HG02852 (cell line): Measurements from ENCODE around the gene PRICKLE2.
"Not testable (repeated sequence)": the region's sequence is repeated elsewhere in the genome, so short reads cannot be mapped to it uniquely, and the experiment has no call there.

ENCODE experiments used
- ATAC-seq: cut with Tn5 transposase; IDR thresholded peaks from one replicate; pipeline ENCODE4 v1.9.1; 2021; ENCODE audit warnings: mild to moderate bottlenecking, moderate library complexity; ENCODE audit not compliant: unreplicated experiment

PRICKLE2 gene

DNA sequence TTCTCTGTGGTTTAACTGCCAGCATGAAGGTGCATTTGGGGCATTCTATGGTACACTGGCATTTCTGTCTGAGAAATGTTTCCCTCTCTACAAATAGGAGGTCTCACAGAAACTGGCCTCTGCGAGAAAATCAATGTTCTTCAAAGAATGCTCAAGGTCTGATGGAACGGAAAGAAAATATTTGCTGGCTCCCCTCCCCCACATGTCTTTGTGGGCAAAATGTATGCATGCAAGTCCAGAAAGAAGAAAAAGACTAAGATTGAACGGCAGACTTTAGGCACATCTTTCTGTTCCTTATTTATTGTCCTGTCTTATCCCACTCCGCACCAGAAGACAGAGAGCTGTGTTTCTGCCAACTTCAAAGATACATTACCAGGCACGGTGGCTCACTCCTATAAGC lies 118.1 kb downstream of the PRICKLE2 start:
- ATAC-seq = no peak

DNA sequence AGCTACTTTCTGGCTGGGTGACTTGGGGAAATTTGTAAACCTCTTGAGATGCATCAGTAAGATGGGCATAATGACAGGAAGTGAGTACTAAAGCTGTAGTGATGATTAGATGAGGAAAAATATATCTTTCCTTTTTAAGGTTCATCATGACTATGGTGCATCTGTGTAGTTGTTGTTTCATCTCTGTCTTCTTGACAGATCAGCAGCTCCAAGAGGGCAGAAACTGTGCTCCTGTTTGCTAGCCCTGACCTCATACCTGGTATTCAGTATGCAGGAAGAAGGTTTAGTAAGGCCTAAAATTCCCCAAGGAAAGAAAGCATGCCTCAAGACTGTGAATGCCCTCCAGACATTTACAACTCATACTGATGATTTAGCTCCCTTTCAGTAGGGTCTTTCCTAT lies 119.5 kb downstream of the PRICKLE2 start:
- ATAC-seq = no peak

DNA sequence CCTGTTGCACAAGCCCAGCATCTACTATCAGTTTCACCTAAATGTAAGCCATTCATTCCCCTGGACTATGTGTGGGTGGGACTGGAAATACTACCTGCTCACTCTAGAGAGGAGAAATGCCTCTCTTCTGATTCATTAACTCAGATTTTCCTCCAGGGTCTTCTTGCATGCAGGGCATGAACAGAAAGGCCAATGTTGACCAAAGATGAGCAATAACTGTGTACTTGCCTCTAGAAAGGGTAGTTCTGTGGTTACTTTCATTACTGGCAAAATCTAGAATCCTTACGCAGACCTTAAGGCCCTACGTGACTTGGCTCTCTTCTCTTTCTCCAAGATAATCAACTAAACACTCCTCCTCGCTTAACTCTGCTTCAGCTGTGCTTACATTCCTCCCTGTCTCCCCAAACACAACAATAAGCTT lies 120.6 kb downstream of the PRICKLE2 start:
- ATAC-seq = peak; percentile 52

DNA sequence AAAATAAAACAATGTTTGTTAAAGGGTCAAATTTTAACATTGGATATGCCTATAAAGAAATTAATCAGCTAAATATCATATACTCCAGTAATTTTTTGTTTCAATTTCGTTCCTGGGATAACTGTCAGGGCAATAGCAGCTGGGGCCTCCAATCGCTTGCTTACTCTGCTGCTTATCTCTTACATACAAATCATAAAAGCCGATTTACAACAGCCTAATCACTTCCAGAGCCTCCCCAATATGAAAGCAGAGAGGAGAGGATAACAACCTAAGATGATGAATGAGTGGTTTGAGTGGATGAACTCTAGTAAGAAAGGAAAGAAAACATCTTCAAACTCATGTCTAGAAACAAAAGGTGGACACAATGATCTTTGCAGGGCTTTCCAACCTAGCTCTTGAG lies 121.3 kb downstream of the PRICKLE2 start:
- no peak for ATAC-seq

DNA sequence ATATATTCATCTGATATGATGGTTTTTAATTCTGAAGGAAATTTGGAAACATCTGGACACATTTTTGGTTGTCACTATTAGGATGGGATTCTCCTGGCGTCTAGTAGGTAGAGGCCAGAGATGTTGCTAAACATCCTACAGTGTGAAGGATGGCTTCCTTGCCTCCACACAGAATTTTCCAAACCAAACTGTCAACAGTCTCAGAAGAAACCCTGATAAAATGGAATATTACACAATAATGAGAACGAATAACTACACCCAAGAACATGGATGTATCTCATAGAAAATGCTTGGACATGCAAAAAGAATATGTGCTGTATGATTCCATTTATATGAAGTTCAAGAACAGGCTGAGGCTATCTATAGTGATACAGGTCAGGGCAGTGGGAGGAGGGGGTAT lies 122.1 kb downstream of the PRICKLE2 start:
- ATAC-seq = no peak

DNA sequence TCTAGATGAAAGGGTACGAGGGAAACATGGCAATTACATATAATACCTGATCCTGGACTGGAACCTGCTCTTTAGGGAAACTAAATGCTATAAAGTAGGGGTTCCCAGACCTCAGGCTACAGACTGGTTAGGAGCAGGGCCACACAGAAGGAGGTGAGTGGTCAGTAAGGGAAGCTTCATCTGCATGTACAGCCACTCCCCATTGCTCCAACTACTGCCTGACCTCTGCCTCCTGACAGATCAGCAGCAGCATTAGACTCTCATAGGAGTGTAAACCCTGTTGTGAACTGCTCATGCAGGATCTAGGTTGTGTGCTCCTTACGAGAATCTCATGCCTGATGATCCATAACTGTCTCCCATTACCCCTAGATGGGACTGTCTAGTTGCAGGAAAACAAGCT lies 123.1 kb downstream of the PRICKLE2 start:
- ATAC-seq = no peak

DNA sequence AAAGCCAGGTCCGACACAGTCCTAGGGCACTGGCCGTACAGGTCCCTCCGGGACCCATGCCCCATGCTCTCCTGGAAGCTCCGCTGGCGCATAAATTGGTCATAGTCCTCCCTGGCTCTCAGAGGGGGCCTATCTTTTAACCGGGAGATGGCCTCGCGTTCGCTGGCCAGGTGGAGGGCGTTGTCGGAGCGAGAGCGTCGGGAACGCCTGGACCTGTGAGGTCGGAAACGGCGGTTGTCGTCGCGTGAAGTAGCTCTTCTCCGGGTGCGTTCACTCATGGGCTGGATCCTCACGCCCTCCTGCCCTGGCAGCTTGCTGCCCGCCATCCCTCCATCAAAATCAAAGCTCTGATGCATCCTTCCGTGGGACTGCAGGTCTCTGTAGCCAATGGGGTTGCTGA lies 126.0 kb downstream of the PRICKLE2 start:
- ATAC-seq = no peak

DNA sequence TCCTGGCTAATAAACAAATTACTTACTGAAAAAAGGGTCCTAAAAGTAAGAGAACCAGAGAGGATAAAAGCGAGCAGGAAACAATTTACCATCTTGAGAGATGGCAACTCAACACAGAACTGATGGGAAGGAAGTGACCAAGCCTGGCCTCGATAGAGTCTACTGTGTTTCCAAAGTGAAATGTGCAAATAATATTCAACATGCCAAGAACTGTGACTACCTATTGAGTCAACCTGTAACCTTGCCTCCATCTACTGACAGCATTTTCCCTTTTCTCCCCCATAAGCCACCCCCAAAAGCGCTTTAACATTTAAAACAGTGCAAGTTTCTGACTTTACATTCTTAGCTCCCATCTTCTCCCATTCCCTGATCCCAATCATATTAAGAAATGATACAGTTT lies 126.6 kb downstream of the PRICKLE2 start:
- ATAC-seq = no peak

DNA sequence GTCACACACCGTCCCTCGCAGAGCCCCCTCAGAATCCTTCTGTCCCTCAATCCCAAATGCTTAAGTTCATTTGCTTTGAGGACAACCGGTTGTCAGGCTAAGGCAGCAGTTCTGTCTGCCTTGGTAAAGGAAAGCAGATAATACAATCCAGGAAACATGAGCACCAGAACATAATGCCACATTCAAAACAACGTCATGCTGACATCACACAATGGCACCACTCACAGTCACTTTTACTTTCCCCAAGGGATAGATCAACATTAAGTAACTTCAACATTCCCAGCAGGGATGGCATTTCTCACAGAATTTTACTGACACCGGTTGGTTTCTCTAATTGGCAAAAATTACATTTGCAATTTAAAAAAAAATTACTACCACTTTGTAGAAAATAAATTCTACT lies 127.3 kb downstream of the PRICKLE2 start:
- ATAC-seq = no peak

DNA sequence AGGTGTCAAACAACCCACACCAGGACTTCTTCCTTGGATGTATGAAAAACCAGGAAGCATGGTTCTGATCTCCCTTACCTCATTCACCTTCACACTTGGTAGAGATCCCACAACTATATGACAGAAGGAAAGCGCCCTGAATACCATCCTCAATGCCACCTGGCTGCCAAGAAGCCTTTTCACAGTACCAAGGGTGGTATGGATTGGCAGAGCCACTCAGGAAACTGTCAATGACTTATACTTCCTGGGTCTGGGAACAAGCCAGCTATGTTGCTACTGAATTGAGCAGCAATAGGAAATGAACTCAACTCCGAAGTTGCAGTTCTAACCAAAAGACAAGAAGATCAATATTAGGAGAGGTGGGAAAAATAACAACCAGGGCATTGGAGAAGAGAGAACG lies 129.5 kb downstream of the PRICKLE2 start:
- ATAC-seq = no peak

DNA sequence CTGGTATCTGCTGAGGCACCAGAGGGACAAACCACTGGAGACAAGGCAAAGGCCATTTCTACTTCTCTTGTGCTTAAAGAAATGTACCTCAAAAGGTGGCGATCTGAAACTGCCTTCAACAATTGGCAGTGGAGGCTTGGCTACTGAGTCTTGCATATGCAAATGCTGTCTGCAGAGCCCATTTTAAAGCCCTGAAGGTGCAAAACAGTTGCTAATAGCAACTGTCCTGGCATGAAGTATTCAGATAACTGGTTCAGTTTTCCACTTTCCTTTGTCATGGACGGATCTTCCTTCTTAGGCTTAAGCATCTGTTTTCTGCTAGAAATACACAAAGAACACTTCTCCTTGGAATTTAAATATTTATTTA lies 130.6 kb downstream of the PRICKLE2 start:
- ATAC-seq = no peak

DNA sequence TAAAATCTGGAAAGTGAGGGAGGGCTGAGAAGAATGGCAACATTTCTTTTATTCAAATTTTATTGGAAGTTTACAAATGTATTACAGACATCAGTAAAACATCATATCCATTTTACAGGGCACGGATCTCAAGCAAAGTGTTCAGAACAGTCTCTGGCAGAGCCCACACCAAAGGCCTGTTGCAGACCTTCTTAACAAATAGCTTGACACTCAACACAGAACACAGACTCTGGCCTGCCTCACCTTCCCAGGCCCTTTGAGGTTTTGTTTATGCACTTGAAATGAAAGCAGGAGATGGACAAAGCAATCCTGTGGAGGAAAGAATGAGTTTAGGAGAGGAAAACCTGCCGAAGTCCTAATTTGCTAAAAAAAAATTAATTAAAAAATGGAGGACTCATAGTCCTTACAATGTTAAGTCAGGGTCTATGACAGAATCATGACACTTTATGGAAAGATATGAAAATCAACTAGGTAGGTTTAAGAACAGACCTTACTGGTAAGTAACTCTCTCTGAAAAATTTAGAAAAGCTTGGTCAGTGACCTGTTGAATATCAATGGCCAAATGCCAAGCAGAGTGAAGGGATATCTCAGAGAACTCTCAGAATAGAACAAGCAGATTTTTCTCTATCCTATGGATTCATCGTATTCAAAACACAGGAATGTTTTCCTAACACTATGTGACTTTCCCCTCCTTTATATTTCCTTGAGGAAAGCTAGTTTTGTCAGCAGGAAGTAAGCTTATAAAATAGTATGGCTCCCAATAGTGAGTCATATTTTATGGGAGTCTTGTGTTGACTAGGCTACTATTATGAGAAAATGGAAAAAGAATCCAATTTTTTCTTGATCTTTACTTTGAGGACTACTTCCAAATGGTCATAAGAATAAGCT lies 131.2 kb downstream of the PRICKLE2 start:
- no peak for ATAC-seq

DNA sequence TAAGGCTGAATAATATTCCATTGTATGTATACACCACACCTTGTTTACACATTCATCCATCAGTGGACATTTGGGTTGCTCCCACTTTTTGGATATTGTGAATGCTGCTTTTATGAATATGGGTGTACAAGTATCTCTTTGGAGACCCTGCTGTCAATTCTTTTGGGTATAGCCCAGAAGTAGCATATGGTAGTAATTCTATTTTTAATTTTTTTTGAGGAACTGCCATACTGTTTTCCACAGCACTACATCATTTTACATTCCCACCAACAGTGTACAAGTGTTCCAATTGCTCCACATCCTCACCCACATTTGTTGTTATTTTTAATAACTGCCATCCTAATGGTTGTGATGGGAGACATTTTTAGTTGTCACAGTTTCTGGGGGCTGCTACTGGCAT lies 132.1 kb downstream of the PRICKLE2 start:
- no peak for ATAC-seq

DNA sequence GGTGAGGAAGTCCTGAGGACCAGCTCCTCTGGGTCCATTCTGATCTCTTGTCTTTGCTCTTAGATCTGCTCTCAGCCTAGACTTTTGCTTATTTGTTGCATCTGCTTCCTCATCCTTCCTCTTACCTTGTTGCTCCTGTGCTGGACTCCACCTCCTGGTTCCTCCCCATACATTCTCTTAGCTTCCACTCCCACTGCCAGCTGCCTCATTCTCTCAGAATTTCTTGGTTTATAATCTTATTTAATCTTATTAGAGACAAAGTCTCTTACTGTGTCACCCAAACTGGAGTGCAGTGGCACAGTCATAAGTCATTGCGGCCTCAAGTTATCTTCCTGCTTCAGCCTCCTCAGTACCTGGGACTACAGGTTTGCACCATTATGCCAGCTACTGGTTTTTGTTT lies 133.8 kb downstream of the PRICKLE2 start:
- ATAC-seq = no peak

DNA sequence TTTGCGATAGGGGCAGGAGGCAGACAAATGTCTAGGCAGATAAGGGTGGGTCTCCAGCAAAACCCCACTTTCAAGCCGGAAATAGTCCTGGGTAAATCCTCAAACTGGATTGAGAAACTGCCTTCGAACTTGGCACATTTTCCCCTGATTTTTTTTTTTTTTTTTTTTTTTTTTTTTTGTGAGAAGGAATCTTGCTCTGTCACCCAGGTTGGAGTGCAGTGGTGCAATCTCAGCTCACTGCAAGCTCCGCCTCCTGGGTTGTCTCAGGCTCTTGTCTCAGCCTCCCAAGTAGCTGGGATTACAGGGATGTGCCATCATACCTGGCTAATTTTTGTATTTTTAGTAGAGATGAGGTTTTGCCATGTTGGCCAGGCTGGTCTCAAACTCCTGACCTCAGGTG lies 135.9 kb downstream of the PRICKLE2 start:
- ATAC-seq = not testable (repeated sequence)

DNA sequence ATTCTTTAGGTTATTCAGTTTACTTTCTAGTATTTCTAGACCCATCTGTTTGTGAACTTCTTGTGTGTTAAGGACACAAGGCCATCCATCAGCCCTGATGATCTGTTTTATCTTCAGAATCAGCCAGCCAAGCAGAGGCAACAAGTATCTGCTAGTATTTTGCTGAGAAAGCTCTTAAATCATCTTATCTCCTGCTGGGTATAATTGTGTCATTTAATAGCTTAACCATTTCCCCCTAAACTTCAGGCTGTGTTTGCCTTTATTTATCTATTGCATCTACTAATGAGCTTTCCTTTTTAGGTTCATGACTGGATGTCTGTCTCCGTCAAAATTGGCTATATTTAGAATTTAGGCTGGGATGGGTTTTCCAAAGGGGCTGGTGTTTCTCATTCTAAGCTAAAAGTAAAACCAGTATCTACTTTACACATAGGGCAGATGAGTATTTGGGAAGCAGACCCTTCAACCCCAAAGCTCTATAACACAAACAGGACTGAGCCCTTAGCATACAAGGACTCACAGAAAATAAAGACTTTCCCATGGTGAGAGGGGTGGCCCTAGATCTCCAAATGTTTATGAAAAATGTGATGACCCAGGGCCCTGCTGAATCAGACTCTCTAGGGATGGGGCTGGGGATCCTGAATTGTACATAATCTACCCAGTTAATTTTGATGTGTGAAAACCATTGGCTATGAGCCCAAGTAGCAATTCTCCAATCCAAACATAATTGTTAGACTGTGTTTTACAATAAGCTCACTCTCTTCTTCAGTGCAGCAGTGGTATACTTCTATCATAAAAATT lies 136.7 kb downstream of the PRICKLE2 start:
- no peak for ATAC-seq

DNA sequence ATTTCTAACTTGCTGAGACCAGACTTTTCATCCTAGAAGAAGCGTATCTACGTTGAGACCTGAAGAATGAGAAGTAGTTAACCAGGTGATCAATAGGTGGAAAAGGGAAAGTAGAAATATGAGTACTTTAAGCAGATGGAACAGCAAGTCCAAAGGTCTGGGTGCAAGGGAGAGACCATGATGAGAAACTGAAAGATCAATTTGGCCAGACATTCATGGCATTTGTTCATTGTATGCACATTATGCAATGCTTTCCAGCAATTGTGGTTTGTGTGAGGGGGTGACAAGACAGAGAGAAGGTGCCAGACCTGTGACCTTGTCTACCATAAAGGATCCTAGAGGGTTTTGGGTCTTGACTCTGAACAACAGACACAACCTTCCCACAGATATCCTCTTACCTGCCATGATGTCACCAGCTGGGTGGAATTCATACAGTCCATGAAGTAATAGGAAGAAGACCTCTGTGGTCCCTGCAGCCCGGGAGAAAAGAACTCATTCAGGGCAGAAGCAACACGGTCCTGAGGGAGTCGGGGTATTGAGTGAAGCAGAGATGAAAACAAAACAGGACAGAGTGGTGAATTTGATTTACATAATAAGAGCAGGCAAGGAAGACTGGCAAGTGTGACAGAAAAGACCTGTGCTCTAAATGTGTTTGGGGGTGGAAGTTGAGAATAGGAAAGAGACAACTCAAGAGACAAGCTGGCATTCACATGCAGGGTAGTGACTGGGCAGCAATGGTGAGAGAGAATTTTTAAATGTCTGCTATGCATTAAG lies 138.6 kb downstream of the PRICKLE2 start:
- ATAC-seq = no peak

DNA sequence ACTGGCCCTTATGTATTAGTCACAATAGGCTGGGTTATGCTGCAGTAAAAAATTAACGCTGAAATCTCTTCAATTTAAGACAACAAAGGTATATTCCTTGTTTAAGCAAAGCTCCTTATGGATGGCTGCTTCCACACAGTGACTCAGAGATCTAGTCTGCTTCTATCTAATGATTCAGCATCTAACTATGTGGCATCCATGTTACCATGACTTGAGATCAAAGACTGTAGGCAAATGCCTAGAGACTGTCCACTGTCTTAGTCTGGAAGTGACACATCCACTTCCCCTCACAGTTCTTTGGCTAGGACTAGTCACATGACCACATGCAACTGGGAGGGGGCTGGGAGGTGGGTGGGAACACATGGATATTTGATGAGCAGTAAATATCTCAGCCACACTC lies 140.6 kb downstream of the PRICKLE2 start:
- ATAC-seq = no peak

DNA sequence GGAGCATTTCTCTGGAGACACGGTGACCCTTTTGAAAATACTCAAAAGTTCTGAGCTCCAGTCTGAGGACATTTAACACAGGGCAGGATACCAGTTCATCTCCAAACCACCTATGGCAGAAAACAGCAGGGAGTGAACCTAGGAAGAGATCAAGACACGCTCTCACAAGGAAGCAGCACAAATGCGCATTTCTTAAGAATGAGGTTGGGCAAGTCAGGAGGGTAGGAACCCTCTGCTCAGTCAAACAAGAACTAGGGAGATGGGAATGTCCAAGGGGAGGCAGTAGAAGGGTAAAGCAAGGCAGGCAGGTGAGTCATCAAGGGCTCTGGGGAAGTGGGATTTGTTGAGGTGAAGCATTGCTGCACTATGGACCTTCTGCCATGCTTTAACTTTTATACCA lies 141.7 kb downstream of the PRICKLE2 start:
- no peak for ATAC-seq

DNA sequence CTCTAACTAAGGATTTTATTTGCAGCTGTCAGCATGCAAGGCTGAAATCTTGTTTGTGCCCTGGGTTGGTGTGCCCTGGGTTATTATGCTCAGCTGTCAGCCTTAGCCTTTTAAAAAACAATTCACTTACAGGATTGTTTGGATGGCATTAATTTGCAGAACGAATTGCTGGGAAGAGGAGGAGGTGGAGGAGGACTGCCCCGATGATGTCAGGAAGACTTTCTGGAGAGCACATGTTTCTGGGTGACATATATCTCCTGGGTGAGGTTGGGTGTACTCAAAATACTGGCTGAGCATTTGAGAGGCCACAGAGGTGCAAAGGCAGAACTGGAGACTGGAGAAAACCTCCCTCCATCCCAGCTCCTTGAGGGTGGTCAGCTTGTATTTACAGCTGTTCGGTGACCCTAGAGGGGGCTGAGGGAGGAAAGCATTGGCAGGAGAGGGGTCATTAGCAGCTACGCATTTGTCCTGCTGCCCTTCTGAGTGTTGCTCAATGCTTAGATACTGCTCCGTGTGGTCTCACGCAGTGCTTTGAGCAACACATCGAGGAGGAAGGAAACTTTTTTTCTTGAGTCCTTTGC lies 142.2 kb downstream of the PRICKLE2 start:
- ATAC-seq = no peak

DNA sequence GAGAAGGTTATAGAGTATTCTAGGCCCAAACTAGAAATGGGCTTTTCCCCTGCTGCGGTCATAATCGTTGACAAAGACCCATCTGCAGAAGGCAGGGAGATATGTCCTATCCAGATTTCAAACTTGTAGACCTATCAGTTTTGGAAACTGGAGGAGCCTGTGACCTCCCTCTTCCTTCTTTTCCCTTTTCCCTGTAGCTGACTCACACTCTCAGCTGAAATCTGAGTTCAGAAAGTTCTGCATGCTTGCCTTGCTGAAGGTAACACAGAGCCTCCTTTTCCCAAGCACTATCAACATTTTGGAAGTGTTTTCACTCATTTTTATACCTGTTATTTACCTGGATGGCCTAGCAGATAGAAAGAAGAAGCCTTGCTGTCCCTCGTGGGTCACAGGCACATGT lies 142.9 kb downstream of the PRICKLE2 start:
- ATAC-seq = no peak
